HG03378 (cell line): Measurements from ENCODE around the gene ARHGAP1.
"Not testable (repeated sequence)": the region's sequence is repeated elsewhere in the genome, so short reads cannot be mapped to it uniquely, and the experiment has no call there.

Source experiments
- ATAC-seq: cut with Tn5 transposase; IDR thresholded peaks from one replicate; pipeline ENCODE4 v1.9.1; 2021; ENCODE audit warnings: mild to moderate bottlenecking, moderate library complexity; ENCODE audit not compliant: unreplicated experiment

The ARHGAP1 gene

GRCh38 chr11:46724088-46724487, 23.7 kb upstream of the ARHGAP1 start:
- ATAC-seq, result no peak

- ATAC-seq, result no peak
Measured at GRCh38 chr11:46723359-46723680, 22.9 kb upstream of the ARHGAP1 start.

- ATAC-seq, result no peak
Measured at GRCh38 chr11:46722566-46723358, 22.3 kb upstream of the ARHGAP1 start.

GRCh38 chr11:46721286-46721685, 20.9 kb upstream of the ARHGAP1 start:
- no peak for ATAC-seq

- ATAC-seq, result no peak
Measured at GRCh38 chr11:46719543-46720218, 19.3 kb upstream of the ARHGAP1 start.

- ATAC-seq, result no peak
Measured at GRCh38 chr11:46719048-46719542, 18.7 kb upstream of the ARHGAP1 start, which contains the start of gene F2. Gene F2 (plus strand): TSS chr11:46719213. CDS start chr11:46719236, 23 bp downstream.

GRCh38 chr11:46718155-46719019, 18.0 kb upstream of the ARHGAP1 start:
- ATAC-seq, result no peak

GRCh38 chr11:46717825-46718154, 17.4 kb upstream of the ARHGAP1 start:
- not testable (repeated sequence) for ATAC-seq

GRCh38 chr11:46712874-46713576, 12.6 kb upstream of the ARHGAP1 start:
- ATAC-seq, result no peak

- ATAC-seq, result no peak
Measured at GRCh38 chr11:46711303-46711702, 10.9 kb upstream of the ARHGAP1 start.

GRCh38 chr11:46710821-46711269, 10.4 kb upstream of the ARHGAP1 start:
- no peak for ATAC-seq

- not testable (repeated sequence) for ATAC-seq
Measured at GRCh38 chr11:46709351-46709750, 8.9 kb upstream of the ARHGAP1 start.

GRCh38 chr11:46706886-46707285, 6.5 kb upstream of the ARHGAP1 start:
- ATAC-seq, result no peak

GRCh38 chr11:46705070-46705688, 4.8 kb upstream of the ARHGAP1 start:
- ATAC-seq, result no peak

- ATAC-seq, result no peak
Measured at GRCh38 chr11:46701078-46701654, 747 bp upstream of the ARHGAP1 start.

- no peak for ATAC-seq
Measured at GRCh38 chr11:46698597-46698996, 1.8 kb downstream of the ARHGAP1 start.

GRCh38 chr11:46697723-46698122, 2.7 kb downstream of the ARHGAP1 start:
- no peak for ATAC-seq

- ATAC-seq, result no peak
Measured at GRCh38 chr11:46697303-46697702, 3.1 kb downstream of the ARHGAP1 start.

- no peak for ATAC-seq
Measured at GRCh38 chr11:46696212-46696558, 4.2 kb downstream of the ARHGAP1 start.
